ENCODE data around the gene KCNJ15.

The KCNJ15 gene

GRCh38 chr21:38350684-38351083 lies 93.9 kb downstream of the KCNJ15 start:
- Histone ChIP-seq H3K27me3 (ENCODE audit: low read depth, low read length) (peaks cover 12% of the 10 kb centered on the region; the same call in 1 of the 2 replicates), H3K9ac (ENCODE audit: low read length) (no peak overlapping the region), H3K27ac (ENCODE audit: low read length) (no peak overlapping the region), H3K36me3 (replicated peaks; ENCODE audit: low read depth, low read length) (no peaks in the 10 kb centered on the region), H3K4me1 (ENCODE audit: low read length) (no peaks in the 10 kb centered on the region), H3K4me3 (ENCODE audit: low read length) (no peak overlapping the region), H4K20me1 (ENCODE audit: insufficient read depth, low read length) (no peaks in the 10 kb centered on the region), H3K4me2 (ENCODE audit: low read length) (no peak overlapping the region), H3K79me2 (ENCODE audit: low read length) (no peaks in the 10 kb centered on the region), H3K9me3 (ENCODE audit: insufficient read depth, low read length) (no peaks in the 10 kb centered on the region), H2AFZ (ENCODE audit: low read depth, low read length) (no peak overlapping the region)
- TF ChIP-seq CTCF (IDR thresholded peaks at IDR 0.05; ENCODE audit: low read depth, low read length) (no peak), EZH2phosphoT487 (IDR thresholded peaks at IDR 0.05; ENCODE audit: low read depth) (no peak)

DNA sequence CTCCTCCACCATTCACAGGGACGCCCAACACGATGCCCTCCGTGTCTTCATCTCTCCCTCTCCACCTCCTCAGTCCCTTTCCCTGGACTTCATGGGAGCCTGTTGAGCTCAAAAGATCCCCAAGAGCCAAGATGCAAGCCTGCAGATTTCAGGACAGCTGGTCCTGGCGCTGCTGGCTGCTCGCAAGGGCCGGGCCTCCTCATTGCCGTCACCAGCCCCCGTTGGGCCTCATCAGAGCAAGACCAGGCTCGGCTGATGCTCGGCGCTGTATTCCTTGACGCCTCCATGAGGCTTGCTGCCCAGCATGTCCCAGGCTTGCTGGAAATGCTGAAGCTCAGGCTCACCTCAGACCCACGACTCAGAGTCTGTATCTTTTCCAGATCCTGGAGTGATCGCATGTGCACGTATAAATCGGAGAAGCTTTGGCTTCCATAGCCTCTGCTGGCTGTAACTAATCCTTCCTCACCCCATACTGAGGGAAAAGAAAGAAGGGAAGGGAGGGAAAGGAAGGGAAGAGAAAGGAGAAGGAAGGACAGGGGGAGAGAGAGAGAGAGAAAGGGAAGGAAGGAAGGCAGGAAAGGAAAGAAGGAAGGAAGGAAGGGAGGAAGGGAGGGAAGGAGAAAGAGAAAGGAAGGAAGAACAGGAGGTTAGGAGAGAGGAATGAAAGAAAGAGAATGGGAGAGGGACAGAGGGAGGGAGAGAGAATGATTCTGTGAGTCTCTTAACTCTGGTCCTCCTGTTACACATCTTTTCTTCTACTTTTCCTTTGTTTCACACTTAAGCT lies 94.6 kb downstream of the KCNJ15 start:
- Histone ChIP-seq H3K4me3 (ENCODE audit: low read length) (no peak overlapping the region), H3K4me1 (ENCODE audit: low read length) (no peaks in the 10 kb centered on the region), H3K79me2 (ENCODE audit: low read length) (no peaks in the 10 kb centered on the region), H3K36me3 (replicated peaks; ENCODE audit: low read depth, low read length) (no peaks in the 10 kb centered on the region), H3K9me3 (ENCODE audit: insufficient read depth, low read length) (no peaks in the 10 kb centered on the region), H3K9ac (ENCODE audit: low read length) (no peak overlapping the region), H3K27ac (ENCODE audit: low read length) (no peak overlapping the region), H2AFZ (ENCODE audit: low read depth, low read length) (no peak overlapping the region), H3K27me3 (ENCODE audit: low read depth, low read length) (peaks cover 12% of the 10 kb centered on the region; the same call in 1 of the 2 replicates), H3K4me2 (ENCODE audit: low read length) (no peak overlapping the region), H4K20me1 (ENCODE audit: insufficient read depth, low read length) (no peaks in the 10 kb centered on the region)
- TF ChIP-seq EZH2phosphoT487 (IDR thresholded peaks at IDR 0.05; ENCODE audit: low read depth) (no peak), CTCF (IDR thresholded peaks at IDR 0.05; ENCODE audit: low read depth, low read length) (no peak)

DNA sequence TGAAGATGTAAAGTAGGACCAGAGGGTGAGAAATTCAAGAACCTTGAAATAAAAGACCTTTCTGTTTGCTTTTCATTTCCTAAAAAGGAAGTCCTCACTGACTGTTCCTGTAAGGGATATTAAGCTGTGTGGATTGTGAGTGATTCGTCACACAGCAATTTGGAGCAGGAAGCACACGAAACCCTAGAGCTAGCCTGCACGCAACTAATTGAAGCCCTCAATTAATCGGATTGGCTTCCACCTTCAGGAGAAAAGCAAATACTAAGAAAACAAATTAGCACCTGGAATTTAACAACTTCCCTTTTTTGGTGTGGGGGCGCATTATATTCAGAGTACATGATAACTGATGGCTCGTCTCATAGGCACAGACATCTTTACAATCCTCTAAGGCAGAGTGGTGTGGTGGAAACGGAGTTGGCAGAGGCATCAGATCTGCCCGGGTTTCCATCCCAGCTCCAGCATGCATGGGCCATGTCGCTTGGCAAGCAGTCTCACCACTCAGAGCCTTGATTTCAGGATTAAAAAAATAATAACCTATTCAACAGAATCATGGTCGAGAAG lies 95.2 kb downstream of the KCNJ15 start:
- H3K9ac ChIP-seq (ENCODE audit: low read length): no peak overlapping the region
- H3K27ac ChIP-seq (ENCODE audit: low read length): no peak overlapping the region
- H2AFZ ChIP-seq (ENCODE audit: low read depth, low read length): no peak overlapping the region
- TF ChIP-seq EZH2phosphoT487 (IDR thresholded peaks at IDR 0.05; ENCODE audit: low read depth) (no peak), CTCF (IDR thresholded peaks at IDR 0.05; ENCODE audit: low read depth, low read length) (no peak)
- H3K27me3 ChIP-seq (ENCODE audit: low read depth, low read length): peaks cover 12% of the 10 kb centered on the region; the same call in 1 of the 2 replicates
- H3K79me2 ChIP-seq (ENCODE audit: low read length): no peaks in the 10 kb centered on the region
- no peak overlapping the region for H3K4me3 ChIP-seq (ENCODE audit: low read length)
- H3K36me3 ChIP-seq (replicated peaks; ENCODE audit: low read depth, low read length): no peaks in the 10 kb centered on the region
- H3K4me2 ChIP-seq (ENCODE audit: low read length): no peak overlapping the region
- H3K9me3 ChIP-seq (ENCODE audit: insufficient read depth, low read length): no peaks in the 10 kb centered on the region
- no peaks in the 10 kb centered on the region for H3K4me1 ChIP-seq (ENCODE audit: low read length)
- no peaks in the 10 kb centered on the region for H4K20me1 ChIP-seq (ENCODE audit: insufficient read depth, low read length)

DNA sequence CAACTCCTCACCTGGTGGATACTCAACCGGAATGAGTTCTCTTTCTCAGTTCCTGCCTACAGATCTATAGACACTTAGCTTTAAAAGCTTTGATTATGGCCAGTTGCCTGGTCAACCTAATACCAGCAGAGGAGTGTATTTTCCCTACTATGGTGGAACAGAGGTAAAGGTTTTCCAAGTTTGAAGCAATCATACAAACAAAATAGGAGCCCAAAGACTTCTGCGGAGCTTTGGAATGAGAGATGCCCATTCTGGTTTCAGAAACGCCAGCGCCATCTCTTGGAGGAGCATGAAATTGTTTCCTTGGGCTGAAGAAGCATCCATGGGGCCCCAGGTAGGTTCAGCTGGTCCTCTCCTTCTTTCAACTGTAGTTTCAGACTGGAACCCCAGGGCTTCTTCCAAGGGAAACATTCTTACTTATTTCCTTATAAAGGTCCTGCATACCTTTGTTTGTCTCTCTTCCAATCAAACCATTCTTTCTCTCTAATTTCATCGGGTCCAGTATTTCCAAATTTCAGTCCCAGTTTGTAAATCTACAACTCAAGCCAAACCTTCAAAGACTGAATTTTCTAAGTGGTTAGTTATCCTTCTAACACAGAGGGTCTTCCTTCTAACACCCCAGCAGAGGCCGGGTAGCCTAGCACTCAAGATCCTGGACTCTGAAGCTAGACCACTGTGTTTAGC lies 95.9 kb downstream of the KCNJ15 start:
- no peaks in the 10 kb centered on the region for H4K20me1 ChIP-seq (ENCODE audit: insufficient read depth, low read length)
- no peaks in the 10 kb centered on the region for H3K4me1 ChIP-seq (ENCODE audit: low read length)
- no peak overlapping the region for H2AFZ ChIP-seq (ENCODE audit: low read depth, low read length)
- H3K27ac ChIP-seq (ENCODE audit: low read length): no peak overlapping the region
- TF ChIP-seq CTCF (IDR thresholded peaks at IDR 0.05; ENCODE audit: low read depth, low read length): peak; percentile 62
- TF ChIP-seq EZH2phosphoT487 (IDR thresholded peaks at IDR 0.05; ENCODE audit: low read depth): no peak
- H3K79me2 ChIP-seq (ENCODE audit: low read length): no peaks in the 10 kb centered on the region
- H3K4me2 ChIP-seq (ENCODE audit: low read length): no peak overlapping the region
- H3K27me3 ChIP-seq (ENCODE audit: low read depth, low read length): peaks cover 9% of the 10 kb centered on the region; the same call in 1 of the 2 replicates
- no peaks in the 10 kb centered on the region for H3K9me3 ChIP-seq (ENCODE audit: insufficient read depth, low read length)
- no peaks in the 10 kb centered on the region for H3K36me3 ChIP-seq (replicated peaks; ENCODE audit: low read depth, low read length)
- no peak overlapping the region for H3K4me3 ChIP-seq (ENCODE audit: low read length)
- no peak overlapping the region for H3K9ac ChIP-seq (ENCODE audit: low read length)

Data from OCI-LY3 (cell line).